Fibroblast of villous mesenchyme (primary cell): Measurements from ENCODE around the gene PAQR3. TPM values are rescaled to one million over a fixed set of nuclear protein-coding genes. Genes with fewer than 3 reads are reported as not detected.
"Not testable (repeated sequence)": the region's sequence is repeated elsewhere in the genome, so short reads cannot be mapped to it uniquely, and the experiment has no call there.

Source experiments
- DNase-seq: peaks from one replicate; pipeline ENCODE4 v3.0.0-alpha.2; 2010; ENCODE audit warnings: low read depth
- H3K4me3 ChIP-seq: 2 replicates; pipeline ENCODE4 v1.5.1; 2011; ENCODE audit warnings: low read depth, mild to moderate bottlenecking, low read length
- CTCF ChIP-seq: IDR thresholded peaks from 2 replicates; pipeline ENCODE4 v1.5.1; 2012; ENCODE audit warnings: low read depth, mild to moderate bottlenecking, low read length; ENCODE audit not compliant: insufficient read depth
- total RNA-seq: library from RNA; depleted of rRNA; stranded (reverse); fragments of >200 nt; gene quantifications from 2 replicates; pipeline ENCODE4 v1.2.3, GENCODE V29; 2012

Gene PAQR3
- total RNA-seq, 1 donor, result 29.8 TPM

- DNase-seq, result peak; percentile 5
- no peak for TF ChIP-seq CTCF
- no peak overlapping the region for H3K4me3 ChIP-seq
These were observed 58.3 kb downstream of the PAQR3 start for GRCh38 chr4:78880874-78881492.

GRCh38 chr4:78878031-78878430 is 61.2 kb downstream of the PAQR3 start:
- DNase-seq, result no peak
- H3K4me3 ChIP-seq, result no peak overlapping the region
- TF ChIP-seq CTCF, result no peak

- H3K4me3 ChIP-seq, result no peak overlapping the region
- DNase-seq, result peak; percentile 29
- no peak for TF ChIP-seq CTCF
These were observed 62.5 kb downstream of the PAQR3 start for GRCh38 chr4:78876568-78877320.

GRCh38 chr4:78870056-78870455 is 69.2 kb downstream of the PAQR3 start:
- DNase-seq, result no peak
- no peak overlapping the region for H3K4me3 ChIP-seq
- no peak for TF ChIP-seq CTCF

- not testable (repeated sequence) for DNase-seq
These were observed 70.5 kb downstream of the PAQR3 start for GRCh38 chr4:78868712-78869111.

GRCh38 chr4:78865451-78865850 is 73.8 kb downstream of the PAQR3 start:
- H3K4me3 ChIP-seq, result no peak overlapping the region
- DNase-seq, result no peak
- TF ChIP-seq CTCF, result no peak

More at GRCh38 chr4:78868712-78869111, 70.5 kb downstream of the PAQR3 start:
- not testable (repeated sequence) for H3K4me3 ChIP-seq

- DNase-seq, result peak; percentile 89
- no peak overlapping the region for H3K4me3 ChIP-seq
- peak; percentile 69 for TF ChIP-seq CTCF
These were observed 74.7 kb downstream of the PAQR3 start for GRCh38 chr4:78864405-78865024.
